HepG2 (cell line): ENCODE data around the gene CYP20A1. TPM values are rescaled to one million over a fixed set of nuclear protein-coding genes. Genes with fewer than 3 reads are reported as not detected.
A peak's percentile ranks its signal among the peaks of the same experiment; 100 is the strongest.

Experiments
- BHLHE40 ChIP-seq: IDR thresholded peaks from 2 replicates; pipeline ENCODE4 v1.6.1; 2011; ENCODE audit warnings: low read length, improper control_type of control experiment
- CEBPG ChIP-seq: IDR thresholded peaks from 2 replicates; pipeline ENCODE4 v1.6.1; 2016
- KAT2B ChIP-seq: fragments of 150-350 bp; IDR thresholded peaks from 2 replicates; pipeline ENCODE4 v1.6.1; 2014; ENCODE audit warnings: low read depth, low read length, borderline replicate concordance
- PHF8 ChIP-seq: sonication (generic); formaldehyde crosslinking; IDR thresholded peaks from 2 replicates; pipeline ENCODE4 v1.5.0; 2020; ENCODE audit warnings: missing genetic modification reagents
- RFX1 ChIP-seq: fragments of 450-650 bp; IDR thresholded peaks from 2 replicates; pipeline ENCODE4 v1.6.1; 2017
- RXRA ChIP-seq: sonication (generic); formaldehyde crosslinking; IDR thresholded peaks from 2 replicates; pipeline ENCODE4 v1.5.1; 2020; ENCODE audit warnings: missing genetic modification reagents
- SRSF9 ChIP-seq: fragments of 200-400 bp; formaldehyde crosslinking; IDR thresholded peaks from 2 replicates; pipeline ENCODE4 v1.6.1; 2018; ENCODE audit warnings: borderline replicate concordance, mild to moderate bottlenecking, low read depth, low read length; ENCODE audit not compliant: insufficient read depth, poor library complexity, severe bottlenecking
- STAG1 ChIP-seq: sonication (generic); formaldehyde crosslinking; IDR thresholded peaks from 2 replicates; pipeline ENCODE4 v1.4.0; 2020; ENCODE audit warnings: missing genetic modification reagents
- YEATS2 ChIP-seq: sonication (generic); formaldehyde crosslinking; IDR thresholded peaks from 2 replicates; pipeline ENCODE4 v1.4.0; 2020; ENCODE audit warnings: missing genetic modification reagents, borderline replicate concordance
- ZBTB42 ChIP-seq: sonication (generic); formaldehyde crosslinking; IDR thresholded peaks from 2 replicates; pipeline ENCODE4 v1.5.0; 2020; ENCODE audit warnings: mild to moderate bottlenecking, missing genetic modification reagents
- ZFP37 ChIP-seq: sonication (generic); formaldehyde crosslinking; IDR thresholded peaks from 2 replicates; pipeline ENCODE4 v1.4.0; 2020; ENCODE audit warnings: missing genetic modification reagents, borderline replicate concordance
- ZNF180 ChIP-seq: sonication (generic); formaldehyde crosslinking; IDR thresholded peaks from 2 replicates; pipeline ENCODE4 v1.4.0; 2020; ENCODE audit warnings: low read depth, missing genetic modification reagents, borderline replicate concordance
- ZNF260 ChIP-seq: sonication (generic); formaldehyde crosslinking; IDR thresholded peaks from 2 replicates; pipeline ENCODE4 v1.4.0; 2020; ENCODE audit warnings: missing genetic modification reagents, low read depth, mild to moderate bottlenecking, borderline replicate concordance
- ZNF432 ChIP-seq: sonication (generic); formaldehyde crosslinking; IDR thresholded peaks from 2 replicates; pipeline ENCODE4 v1.5.0; 2020; ENCODE audit warnings: missing genetic modification reagents, mild to moderate bottlenecking, borderline replicate concordance
- ZNF468 ChIP-seq: sonication (generic); formaldehyde crosslinking; IDR thresholded peaks from 2 replicates; pipeline ENCODE4 v1.8.0; 2022; ENCODE audit warnings: mild to moderate bottlenecking, moderate library complexity, missing genetic modification reagents
- ZNF501 ChIP-seq: sonication (generic); formaldehyde crosslinking; IDR thresholded peaks from 2 replicates; pipeline ENCODE4 v1.5.1; 2020; ENCODE audit warnings: mild to moderate bottlenecking, moderate library complexity, missing genetic modification reagents
- ZNF660 ChIP-seq: sonication (generic); formaldehyde crosslinking; IDR thresholded peaks from 2 replicates; pipeline ENCODE4 v1.5.1; 2020; ENCODE audit warnings: mild to moderate bottlenecking, low read depth, missing genetic modification reagents, borderline replicate concordance
- ZNF781 ChIP-seq: sonication (generic); formaldehyde crosslinking; IDR thresholded peaks from 2 replicates; pipeline ENCODE4 v1.5.1; 2020; ENCODE audit warnings: borderline replicate concordance, mild to moderate bottlenecking, missing genetic modification reagents; ENCODE audit errors: not compliant biosample characterization
- ZSCAN21 ChIP-seq: sonication (generic); formaldehyde crosslinking; IDR thresholded peaks from 2 replicates; pipeline ENCODE4 v1.8.0; 2022; ENCODE audit warnings: mild to moderate bottlenecking, missing genetic modification reagents, moderate library complexity, borderline replicate concordance
- polyA plus RNA-seq, 8 experiments: library from polyadenylated mRNA; depleted of rRNA in 3 of 8; stranded (reverse) in 7 of 8; unstranded in 1 of 8; fragments of >200 nt; fragmentation: Illumina TruSeq in 4 of 8; extraction: Trizol in 4 of 8; gene quantifications; 2 replicates each; pipeline versions ENCODE4 v1.2.1 to v1.2.3, GENCODE V29; 2011 to 2016; ENCODE audit warnings: low read depth in 4 of 8, missing spikeins in 1 of 8, mixed read lengths in 1 of 8; ENCODE audit not compliant: insufficient read depth in 1 of 8
- total RNA-seq, 5 experiments: library from RNA; depleted of rRNA; stranded (reverse); fragments of >200 nt; fragmentation: Illumina TruSeq; extraction: Trizol; gene quantifications; 2 replicates each; pipeline ENCODE4 v1.2.3, GENCODE V29; 2016; ENCODE audit warnings: low read depth in 1 of 5
- TF ChIP-seq, protein P1 (sequence below): sonication (generic); formaldehyde crosslinking; IDR thresholded peaks from 2 replicates; pipeline ENCODE4 v1.5.0; 2020; ENCODE audit warnings: mild to moderate bottlenecking, missing genetic modification reagents, borderline replicate concordance

The CYP20A1 gene
- total and polyA plus RNA-seq, 2 of the 13 experiments (the other 11 are each of a cell fraction or from before 2014, with no cell fraction given), result 9.6 to 35.3 TPM

DNA sequence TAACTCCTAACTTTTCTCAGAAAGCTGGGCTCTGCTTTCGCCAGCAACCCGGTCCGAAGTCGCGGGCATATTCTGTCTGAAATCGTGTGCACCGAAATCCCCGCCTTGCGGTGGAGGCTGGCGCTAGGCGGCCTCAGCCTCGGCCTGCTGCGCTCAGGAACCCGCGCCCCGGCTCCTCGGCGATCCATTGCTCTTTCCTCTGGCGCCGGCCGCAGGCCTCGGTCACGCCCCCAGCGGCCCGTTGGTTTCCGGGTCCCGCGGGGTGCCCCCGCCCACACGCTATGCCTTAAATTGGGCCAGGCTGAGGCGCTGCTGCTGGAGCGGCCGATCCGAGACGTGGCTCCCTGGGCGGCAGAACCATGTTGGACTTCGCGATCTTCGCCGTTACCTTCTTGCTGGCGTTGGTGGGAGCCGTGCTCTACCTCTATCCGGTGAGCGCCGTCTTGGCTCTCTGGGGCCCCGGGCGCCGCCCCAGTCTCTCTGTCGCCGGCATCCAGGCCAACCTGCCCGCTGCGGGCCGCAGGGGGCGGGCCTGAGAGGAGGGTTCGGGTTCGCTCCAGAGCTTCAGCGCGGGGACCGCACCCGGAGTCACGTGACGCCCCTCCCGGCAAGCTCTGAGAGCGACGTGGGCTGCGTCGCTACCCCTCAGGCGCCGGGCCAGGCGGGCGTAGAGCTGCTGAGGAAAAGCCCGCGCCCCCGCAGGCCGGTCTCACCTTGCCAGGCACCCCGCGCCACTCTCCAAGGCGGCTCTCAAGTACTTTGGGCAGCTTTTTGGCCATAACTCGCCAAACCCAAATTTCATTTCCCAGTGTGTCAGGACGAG is at the start of gene CYP20A1 (continued):
- TF ChIP-seq, protein P1, sequence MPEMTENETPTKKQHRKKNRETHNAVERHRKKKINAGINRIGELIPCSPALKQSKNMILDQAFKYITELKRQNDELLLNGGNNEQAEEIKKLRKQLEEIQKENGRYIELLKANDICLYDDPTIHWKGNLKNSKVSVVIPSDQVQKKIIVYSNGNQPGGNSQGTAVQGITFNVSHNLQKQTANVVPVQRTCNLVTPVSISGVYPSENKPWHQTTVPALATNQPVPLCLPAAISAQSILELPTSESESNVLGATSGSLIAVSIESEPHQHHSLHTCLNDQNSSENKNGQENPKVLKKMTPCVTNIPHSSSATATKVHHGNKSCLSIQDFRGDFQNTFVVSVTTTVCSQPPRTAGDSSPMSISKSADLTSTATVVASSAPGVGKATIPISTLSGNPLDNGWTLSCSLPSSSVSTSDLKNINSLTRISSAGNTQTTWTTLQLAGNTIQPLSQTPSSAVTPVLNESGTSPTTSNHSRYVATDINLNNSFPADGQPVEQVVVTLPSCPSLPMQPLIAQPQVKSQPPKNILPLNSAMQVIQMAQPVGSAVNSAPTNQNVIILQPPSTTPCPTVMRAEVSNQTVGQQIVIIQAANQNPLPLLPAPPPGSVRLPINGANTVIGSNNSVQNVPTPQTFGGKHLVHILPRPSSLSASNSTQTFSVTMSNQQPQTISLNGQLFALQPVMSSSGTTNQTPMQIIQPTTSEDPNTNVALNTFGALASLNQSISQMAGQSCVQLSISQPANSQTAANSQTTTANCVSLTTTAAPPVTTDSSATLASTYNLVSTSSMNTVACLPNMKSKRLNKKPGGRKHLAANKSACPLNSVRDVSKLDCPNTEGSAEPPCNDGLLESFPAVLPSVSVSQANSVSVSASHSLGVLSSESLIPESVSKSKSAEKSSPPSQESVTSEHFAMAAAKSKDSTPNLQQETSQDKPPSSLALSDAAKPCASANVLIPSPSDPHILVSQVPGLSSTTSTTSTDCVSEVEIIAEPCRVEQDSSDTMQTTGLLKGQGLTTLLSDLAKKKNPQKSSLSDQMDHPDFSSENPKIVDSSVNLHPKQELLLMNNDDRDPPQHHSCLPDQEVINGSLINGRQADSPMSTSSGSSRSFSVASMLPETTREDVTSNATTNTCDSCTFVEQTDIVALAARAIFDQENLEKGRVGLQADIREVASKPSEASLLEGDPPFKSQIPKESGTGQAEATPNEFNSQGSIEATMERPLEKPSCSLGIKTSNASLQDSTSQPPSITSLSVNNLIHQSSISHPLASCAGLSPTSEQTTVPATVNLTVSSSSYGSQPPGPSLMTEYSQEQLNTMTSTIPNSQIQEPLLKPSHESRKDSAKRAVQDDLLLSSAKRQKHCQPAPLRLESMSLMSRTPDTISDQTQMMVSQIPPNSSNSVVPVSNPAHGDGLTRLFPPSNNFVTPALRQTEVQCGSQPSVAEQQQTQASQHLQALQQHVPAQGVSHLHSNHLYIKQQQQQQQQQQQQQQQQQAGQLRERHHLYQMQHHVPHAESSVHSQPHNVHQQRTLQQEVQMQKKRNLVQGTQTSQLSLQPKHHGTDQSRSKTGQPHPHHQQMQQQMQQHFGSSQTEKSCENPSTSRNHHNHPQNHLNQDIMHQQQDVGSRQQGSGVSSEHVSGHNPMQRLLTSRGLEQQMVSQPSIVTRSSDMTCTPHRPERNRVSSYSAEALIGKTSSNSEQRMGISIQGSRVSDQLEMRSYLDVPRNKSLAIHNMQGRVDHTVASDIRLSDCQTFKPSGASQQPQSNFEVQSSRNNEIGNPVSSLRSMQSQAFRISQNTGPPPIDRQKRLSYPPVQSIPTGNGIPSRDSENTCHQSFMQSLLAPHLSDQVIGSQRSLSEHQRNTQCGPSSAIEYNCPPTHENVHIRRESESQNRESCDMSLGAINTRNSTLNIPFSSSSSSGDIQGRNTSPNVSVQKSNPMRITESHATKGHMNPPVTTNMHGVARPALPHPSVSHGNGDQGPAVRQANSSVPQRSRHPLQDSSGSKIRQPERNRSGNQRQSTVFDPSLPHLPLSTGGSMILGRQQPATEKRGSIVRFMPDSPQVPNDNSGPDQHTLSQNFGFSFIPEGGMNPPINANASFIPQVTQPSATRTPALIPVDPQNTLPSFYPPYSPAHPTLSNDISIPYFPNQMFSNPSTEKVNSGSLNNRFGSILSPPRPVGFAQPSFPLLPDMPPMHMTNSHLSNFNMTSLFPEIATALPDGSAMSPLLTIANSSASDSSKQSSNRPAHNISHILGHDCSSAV (CRISPR knock-in tag), result no peak
- TF ChIP-seq ZNF660 (CRISPR knock-in tag) (no peak; the same call in 1 of the 2 replicates), ZNF781 (CRISPR knock-in tag) (peak; percentile 75), RXRA (CRISPR knock-in tag) (peak; percentile 85; the same call in 1 of the 2 replicates), BHLHE40 (peak; percentile 96), ZNF432 (CRISPR knock-in tag) (0 out of 2 replicates have a peak, but pooled peaks have one; percentile 27), PHF8 (peak; percentile 100), ZBTB42 (no peak; the same call in 1 of the 2 replicates), SRSF9 (no peak), ZNF260 (CRISPR knock-in tag) (no peak), ZNF501 (peak; percentile 98), ZNF468 (peak; percentile 55; the same call in 1 of the 2 replicates), STAG1 (CRISPR knock-in tag) (peak; percentile 49), KAT2B (no peak), CEBPG (no peak; the same call in 1 of the 2 replicates), RFX1 (no peak), ZNF180 (CRISPR knock-in tag) (0 out of 2 replicates have a peak, but pooled peaks have one; percentile 35), ZSCAN21 (peak; percentile 82; the same call in 1 of the 2 replicates), ZFP37 (peak; percentile 70), YEATS2 (CRISPR knock-in tag) (peak; percentile 96)
